Activated T-helper 1 cell treated with Interleukin-2 at 50 U/mL for 16 hours (primary cell): ENCODE data around the gene TFF3.
"Not testable (repeated sequence)": the region's sequence is repeated elsewhere in the genome, so short reads cannot be mapped to it uniquely, and the experiment has no call there.

Source experiments
- DNase-seq: peaks from one replicate; pipeline ENCODE4 v3.0.0-alpha.2; 2020; ENCODE audit warnings: low read depth

The TFF3 gene

GRCh38 chr21:42304556-42305454 is 10.4 kb downstream of the TFF3 start:
- no peak for DNase-seq

- DNase-seq: no peak
These were observed 11.8 kb downstream of the TFF3 start for GRCh38 chr21:42303443-42303842.

- DNase-seq: no peak
These were observed 12.4 kb downstream of the TFF3 start for GRCh38 chr21:42302794-42303193.

DNA sequence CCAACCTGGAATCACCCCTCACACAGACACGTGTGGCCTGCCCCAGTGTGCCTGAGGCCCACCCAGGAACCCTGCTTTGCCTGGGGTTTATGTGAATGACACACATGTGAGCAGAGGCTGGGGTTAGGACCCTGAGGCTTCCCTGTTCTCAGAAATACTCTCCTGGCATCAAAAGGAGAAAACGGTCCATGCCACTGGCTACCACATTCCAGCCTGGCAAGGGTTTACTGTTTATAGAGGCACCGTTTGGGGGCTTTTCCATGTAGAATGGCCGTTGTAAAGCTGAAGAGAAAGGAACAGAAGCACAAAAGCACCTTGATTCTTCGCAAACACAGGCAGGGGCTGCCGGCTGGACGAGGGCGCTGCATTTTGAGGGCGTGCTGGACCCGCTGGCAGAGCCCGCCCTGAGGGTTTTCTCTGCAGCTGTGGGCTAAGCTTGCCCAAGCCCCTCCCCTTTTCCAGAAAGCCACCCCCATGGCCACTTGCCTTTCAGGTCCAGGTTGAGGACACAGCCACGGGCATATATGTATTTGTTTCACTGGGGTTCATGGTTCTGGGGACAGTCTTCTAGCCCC is 13.0 kb downstream of the TFF3 start:
- no peak for DNase-seq

DNA sequence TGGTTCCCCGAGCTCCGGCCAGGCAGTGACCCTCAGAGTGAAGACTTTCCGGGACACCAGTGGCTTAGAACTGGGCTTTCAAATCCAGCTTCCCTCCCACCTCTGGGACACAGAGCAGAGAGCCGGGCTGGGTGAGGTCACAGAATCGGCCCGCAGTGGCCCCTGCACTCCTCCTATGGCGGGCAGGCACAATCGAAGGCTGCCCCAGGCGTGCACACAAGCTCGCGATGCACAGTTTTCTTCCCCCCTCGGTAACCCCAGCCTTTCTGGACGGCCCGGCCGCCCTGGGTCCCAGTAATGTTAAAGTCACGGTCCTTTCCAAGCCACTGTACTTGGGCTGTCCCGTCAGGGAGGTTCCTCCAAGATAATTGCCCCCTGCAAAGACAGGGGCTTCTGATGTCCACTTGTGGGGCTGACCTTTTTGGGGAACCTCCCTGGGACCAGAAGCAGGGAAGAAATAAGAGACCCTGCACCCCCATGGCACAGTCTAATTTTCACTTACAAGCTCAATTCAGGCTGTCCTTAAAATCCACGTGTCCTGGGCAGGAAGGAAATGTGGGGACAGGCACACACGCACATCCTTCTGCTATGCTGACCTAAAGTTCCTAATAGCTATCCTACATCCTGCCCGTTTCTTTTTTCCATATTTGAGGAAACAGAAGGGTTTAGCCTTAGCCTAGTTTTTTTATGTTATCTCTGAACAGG is 13.7 kb downstream of the TFF3 start:
- no peak for DNase-seq

DNA sequence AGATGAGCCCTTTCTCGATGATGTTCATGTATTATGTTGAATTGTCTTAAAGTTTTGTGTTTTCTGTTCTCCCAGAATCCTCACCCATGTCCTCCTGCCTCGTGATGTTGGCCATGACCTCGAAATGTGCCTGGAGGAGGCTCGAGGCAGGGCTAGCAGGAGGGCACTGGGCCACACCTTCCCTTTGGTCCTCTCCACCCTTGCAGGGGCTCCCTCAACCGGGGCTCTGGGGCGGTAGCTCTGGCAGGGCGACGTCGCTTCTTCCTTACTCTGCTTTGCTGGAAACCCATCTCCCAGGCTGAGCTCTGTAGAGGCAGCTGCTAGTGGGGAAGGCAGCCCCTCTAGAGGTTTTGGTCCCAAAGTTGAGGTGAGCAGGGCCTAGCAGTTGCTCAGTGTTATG is 14.3 kb downstream of the TFF3 start:
- no peak for DNase-seq

DNA sequence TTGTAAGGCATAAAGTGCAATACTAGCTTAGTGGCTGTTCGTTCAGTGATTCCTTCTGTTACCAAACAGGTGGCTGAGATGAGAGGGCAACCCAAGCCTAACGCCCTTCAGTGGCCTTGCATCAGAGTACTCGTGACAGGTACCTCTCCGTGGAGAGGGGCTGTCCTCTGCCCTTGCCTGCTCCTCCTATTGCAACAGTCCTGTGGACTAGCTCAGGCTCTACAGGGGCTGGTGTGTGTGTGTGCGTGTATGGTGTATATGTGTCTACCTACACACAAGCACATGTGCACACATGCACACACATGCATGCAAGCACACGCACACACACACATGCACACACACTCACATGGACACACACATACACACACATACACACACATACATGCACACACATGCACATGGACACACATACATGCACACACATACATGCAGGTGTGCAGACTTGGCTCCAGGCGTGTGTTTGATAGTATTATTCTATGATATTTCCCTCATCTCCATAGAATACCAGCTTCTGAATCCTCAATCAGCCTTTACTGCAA is 15.1 kb downstream of the TFF3 start:
- no peak for DNase-seq

GRCh38 chr21:42299324-42300044 is 15.7 kb downstream of the TFF3 start:
- DNase-seq: no peak

- DNase-seq: no peak
These were observed 16.6 kb downstream of the TFF3 start for GRCh38 chr21:42298657-42299056.

GRCh38 chr21:42298237-42298636 is 17.0 kb downstream of the TFF3 start:
- no peak for DNase-seq

DNA sequence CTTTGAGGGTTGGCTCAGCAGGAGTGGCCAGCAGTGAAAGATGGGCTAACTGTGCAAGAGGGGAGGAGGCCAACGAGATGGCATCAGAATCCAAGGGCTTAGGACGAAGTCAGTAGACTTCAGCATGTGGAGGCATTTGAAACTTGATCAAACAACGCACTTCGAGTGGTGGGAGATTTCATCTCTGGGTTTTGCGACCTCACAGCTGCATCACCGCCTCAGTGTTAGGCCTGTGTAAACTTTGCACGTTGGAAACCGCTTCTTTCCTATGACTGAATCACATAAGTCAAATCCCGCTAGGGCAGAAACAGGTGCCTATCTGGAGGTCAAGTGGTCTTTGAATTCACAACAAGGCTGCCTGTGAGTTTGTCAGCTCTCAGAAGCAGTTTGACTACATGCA is 17.8 kb downstream of the TFF3 start:
- no peak for DNase-seq

DNA sequence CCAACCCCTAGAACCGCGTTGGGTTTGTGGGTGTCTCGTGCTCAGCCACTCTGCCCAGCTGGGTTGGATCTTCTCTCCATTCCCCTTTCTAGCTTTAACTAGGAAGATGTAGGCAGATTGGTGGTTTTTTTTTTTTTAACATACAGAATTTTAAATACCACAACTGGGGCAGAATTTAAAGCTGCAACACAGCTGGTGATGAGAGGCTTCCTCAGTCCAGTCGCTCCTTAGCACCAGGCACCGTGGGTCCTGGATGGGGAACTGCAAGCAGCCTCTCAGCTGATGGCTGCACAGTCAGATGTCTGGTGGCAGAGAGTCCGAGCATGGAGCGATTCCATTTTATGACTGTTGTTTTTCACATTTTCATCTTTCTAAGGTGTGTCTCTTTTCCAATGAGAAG is 18.7 kb downstream of the TFF3 start:
- no peak for DNase-seq

GRCh38 chr21:42295845-42296244 is 19.4 kb downstream of the TFF3 start:
- no peak for DNase-seq

- DNase-seq: no peak
These were observed 20.8 kb downstream of the TFF3 start for GRCh38 chr21:42294273-42294880.

GRCh38 chr21:42293649-42294272 is 21.4 kb downstream of the TFF3 start:
- no peak for DNase-seq

DNA sequence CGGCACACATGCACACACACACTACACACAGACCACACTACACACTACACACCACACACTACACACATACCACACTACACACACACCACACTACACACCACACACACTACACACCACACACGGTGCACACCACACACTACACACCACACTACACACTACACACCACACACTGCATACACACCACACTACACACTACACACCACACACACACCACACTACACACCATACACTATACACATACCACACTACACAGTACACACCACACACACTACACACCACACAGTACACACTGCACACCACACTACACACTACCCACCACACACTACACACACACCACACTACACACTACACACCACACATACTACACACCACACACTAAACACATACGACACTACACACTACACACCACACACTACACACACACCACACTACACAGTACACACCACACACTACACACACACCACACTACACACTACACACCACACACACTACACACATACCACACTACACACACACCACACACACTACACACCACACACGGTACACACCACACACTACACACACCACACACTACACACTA is 22.6 kb downstream of the TFF3 start:
- DNase-seq: not testable (repeated sequence)

DNA sequence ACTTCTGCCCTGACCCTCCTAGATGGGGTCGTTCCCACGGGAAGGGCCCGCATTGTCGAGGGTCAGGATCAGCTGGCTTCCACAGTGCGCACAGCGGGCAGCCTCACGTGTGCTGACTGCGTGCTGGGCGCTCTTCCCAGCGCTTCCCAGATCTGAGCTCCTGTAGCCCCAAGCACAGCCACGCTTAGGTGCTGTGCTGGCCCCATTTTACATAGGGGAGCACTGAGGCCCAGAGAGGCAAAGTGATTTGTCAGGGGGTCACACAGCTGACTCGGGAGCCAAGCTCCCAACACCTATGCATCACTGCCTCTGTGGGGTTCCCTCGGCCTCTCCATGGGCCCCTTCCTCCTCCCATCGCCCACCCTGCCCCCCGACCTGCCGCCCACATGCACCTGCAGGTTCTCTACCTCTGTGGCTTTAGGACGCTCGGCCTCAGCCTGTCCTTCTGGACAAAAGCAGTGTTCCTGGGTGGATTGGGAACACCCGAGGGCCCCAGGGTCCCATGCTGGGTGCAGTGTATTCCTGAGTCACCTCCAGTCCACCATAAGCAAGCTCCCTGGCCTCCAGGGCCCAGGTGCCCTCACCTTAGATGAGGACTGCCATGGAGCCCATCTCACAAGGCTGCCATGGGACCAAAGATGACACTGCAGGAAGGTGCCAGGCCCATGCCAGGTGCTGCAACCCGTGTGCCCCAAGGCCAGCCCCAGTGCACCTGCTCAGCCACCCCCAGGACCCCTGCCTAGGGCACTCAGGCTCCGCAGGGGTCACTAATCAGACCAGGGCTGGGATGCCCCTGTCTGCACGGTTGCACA is 23.3 kb downstream of the TFF3 start:
- DNase-seq: no peak

DNA sequence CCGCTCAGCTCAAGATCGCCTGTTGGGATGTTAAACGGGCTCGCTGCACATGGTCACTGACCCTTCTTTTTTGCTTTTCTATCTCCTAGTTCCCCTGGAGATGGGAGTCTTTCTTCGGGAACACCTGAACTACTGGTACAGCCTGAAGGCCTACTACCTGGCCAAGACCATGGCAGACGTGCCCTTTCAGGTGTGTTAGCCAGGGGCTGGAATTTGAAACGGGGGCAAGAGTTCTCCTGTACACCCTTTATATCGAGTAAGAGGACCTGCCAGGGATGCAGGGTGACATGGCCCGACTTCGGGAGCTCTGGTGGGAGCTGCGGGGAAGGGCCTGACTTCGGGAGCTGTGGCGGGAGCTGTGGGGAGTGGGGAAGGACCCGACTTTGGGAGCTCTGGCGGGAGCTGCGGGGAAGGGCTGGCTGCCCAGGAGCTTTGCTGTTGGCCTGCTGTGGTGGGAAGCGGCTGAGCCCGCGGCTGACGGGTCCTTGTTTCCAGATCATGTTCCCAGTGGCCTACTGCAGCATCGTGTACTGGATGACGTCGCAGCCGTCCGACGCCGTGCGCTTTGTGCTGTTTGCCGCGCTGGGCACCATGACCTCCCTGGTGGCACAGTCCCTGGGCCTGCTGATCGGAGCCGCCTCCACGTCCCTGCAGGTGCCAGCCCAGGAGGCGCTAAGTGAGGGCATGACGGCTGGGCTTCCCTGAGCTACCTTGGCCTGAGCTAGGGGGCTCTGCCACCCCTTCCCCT is 24.0 kb downstream of the TFF3 start:
- no peak for DNase-seq

- DNase-seq: no peak
These were observed 24.7 kb downstream of the TFF3 start for GRCh38 chr21:42290505-42290904.
